GM21786 (cell line): ENCODE data around the gene METTL8.

ENCODE experiments used
- ATAC-seq: cut with Tn5 transposase; IDR thresholded peaks from one replicate; pipeline ENCODE4 v1.9.1; 2021; ENCODE audit not compliant: unreplicated experiment

METTL8 gene

DNA sequence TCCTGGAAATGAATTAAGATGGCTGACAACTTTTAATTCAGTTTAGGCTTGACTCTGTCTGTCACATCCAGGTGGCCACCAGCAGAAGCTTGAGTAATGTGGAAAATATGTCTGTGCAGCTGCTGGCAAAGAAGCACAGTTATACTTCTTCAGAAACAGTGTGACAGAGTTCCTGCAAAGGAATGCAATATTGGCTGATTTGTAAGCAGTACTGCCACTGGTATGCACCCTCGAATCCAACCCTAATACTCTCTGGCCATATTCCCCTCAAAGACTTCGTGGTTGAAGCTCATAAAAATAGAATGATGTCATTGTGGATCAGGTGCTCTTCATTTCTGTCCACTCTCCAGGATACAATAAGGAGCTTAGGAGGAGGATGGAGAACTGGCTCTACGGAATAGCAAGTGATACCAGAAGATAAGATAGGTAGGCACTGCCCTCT is 86.2 kb downstream of the METTL8 start:
- ATAC-seq = no peak

DNA sequence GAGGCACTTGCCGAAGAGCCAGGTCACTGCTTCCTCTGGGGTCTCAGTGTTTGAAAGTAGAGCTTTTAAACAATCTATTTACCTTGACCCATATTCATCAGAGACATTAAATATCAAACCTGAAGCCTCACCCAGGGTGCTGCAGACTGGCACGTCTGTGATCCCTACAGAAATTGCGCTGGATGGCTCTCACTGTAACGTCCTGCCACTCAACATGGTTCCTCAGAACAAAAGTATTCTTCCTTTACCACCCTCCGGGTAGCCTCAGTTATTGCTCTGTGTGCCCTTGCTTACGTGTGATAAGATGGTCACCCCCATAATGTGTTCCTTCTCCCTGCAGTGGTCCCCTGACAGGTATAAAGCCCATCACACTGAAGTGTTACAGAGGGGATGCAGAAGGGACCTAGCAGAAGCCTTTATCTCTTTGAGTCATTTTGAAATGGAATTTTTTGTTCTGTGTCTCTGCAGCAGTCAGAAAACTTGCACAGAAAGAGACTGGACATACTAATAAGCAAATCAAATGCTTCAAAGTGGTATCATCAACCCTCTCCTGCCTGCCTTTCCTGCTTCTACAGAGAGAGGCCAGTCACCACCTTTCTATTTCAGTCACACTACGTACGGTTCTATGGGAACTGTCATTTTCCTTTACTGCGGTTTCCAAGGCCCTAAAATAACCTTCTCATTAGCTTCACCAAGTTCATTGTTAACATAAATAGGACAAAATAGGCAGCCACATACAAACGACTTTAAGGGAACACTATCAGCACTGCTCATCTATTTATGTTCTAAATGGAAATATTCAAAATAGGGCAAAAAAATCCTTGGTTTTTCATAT is 86.8 kb downstream of the METTL8 start:
- ATAC-seq = peak; percentile 52

DNA sequence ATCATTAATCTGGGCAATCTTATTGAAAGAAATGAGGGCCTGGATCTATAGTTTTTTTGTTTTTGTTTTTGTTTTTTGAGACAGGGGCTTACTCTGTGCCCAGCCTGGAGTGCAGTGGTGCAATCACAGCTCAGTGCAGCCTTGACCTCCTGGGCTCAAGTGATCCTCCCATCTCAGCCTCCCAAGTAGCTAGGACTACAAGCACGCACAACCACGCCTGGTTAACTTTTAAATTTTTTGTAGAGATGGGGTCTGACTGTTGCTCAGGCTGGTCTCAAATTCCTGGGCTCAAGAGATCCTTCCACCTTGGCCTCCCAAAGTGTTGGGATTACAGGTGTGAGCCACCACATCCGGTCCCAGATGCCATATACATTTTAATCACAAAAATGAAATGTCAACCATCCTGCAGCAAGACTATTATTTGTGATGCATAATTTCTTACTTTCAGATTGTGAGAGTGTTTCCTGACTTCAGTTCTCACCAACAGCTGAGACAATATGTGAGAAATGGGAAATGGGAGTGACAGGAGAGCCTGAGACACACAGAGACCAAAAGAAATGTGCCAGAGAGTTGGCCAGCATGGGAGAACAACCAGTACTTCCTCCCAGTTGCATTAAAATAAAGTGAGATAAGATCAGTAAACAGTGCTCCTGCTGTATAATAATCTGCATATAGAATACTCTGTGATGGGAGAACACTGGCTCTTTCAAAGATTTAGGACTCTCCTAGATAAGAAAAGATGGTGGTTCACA is 87.6 kb downstream of the METTL8 start:
- ATAC-seq = no peak

DNA sequence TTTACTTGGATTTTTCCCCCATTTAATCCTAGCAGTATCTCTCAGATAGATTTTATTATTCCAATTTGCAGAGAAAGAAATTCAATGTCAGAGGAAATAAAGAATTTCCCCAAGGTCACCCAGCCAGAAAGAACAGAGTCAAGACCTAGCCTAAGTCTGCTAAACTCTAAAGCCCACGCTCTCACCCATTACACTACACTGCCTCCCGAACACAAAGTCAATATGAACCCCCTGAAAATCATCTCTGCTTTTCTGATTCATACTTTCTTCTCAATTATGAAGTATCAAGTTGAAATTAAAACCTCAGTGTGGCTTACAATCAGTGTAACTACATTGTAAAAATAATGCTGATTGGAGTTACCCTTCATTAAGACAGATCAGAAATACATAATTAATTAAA is 89.6 kb downstream of the METTL8 start:
- ATAC-seq = no peak

DNA sequence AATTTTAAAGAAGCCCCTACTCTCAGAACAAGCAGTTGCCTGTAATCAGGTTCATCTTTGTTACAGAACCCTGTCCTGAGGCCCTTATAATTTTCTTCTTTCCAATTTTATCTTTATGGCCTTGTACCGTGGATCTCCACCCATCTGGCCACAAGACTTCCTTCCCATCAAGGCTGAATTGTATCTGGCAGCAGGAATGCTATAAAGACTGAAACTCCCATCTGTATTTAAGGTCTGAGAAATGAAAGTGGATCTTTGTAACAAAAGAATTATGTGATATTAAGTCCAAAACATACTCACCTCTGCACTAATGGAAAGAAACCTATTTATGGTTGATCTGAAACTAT is 91.8 kb downstream of the METTL8 start:
- no peak for ATAC-seq

DNA sequence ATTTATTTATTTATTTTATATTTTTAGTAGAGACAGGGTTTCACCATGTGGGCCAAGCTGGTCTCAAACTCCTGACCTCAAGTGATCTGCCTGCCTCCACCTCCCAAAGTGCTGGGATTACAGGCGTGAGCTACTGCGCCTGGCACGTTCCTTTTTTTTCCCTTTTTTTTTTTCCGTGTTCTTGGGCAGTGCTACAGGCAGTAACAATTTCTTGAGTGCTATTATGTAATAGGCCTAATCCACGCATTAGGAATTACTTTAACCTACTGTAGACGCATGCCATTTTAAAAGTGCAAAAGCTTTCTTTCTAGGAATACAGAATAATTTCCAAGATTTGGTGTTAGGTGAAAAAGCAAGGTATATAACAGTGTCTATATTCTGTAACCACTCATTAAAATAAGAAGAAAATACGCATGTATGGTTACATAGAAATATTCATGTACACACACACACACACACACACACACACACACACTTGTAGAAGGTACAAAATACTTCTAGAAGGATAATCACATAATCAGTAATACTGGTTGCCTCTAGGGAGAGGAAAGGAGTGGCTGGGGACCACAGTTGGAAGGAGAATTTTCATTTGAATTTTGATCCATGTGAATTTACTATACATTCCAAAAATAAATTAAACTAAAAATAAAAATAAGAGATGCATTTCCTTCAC is 92.3 kb downstream of the METTL8 start:
- no peak for ATAC-seq

DNA sequence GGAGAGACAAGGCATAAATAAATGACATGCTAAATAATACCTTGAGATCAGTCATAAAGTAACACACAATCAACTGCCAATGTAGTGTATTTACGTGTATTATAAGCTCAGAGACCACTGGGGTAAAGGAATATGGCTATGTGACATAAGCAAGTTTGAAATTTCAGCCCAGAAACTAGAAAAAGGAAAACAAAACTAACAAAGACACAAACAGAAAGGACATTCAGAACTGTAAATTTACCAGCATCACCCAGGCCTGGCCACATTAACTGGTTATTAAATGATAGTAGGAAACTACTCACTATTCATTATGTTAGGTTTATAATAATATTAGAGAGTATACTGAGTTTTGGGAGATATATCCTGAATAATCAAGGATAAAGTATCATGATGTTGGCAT is 98.8 kb downstream of the METTL8 start:
- ATAC-seq = no peak

DNA sequence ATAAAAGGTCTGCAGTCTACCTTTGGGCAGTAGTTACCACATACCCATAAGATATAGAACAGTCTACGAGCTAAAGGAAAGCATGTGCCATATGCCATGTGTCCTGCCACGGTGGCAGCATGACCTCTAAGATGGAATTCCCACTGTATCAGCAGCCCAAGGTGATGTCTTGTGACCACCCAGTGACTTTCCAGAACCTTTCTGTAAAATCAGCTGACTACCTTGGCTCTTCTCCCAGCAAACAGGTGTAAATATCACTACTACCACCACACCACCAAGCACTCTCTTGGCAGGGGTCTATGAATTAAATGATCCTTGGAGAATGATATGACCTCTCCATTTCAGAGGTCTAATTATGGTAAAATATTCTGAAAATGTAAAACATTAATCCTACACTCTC is 99.6 kb downstream of the METTL8 start:
- no peak for ATAC-seq

DNA sequence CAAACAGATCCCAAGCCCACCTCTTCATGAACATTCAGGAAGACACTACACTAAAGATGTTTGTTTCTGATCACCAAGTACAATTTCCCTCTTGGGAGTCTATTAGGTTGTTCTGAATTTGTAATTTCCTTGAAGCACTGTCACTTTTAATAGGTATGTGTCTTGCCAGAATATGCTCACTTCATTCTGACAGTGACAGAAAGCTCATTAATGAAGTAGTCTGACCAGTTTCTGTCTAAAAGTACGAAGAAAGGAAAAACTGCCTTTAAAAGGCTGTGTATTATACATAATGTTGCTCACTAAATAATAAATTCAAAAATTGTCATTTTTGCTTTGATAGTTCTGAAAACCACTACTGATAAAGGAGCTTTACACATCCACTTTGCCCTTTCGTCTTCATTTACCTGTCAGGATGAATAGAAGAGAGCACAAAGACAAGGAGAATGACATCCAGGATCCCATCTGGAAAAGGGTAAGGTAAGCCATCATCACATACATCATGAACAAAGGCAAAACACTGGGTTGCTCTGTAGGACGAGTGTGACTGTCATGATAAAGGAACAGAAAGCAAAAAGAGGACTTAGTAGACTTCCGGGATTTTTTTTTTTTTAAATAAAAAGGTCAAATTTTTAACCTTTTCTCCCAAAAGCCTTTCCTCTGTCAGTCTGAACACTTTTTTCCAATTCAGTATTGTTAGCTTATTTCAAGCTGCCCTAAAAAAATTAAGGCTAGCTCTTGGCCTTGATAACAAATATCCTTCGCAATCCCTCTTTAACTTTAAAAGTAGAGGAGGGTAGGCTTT is 103.4 kb downstream of the METTL8 start:
- ATAC-seq = no peak

DNA sequence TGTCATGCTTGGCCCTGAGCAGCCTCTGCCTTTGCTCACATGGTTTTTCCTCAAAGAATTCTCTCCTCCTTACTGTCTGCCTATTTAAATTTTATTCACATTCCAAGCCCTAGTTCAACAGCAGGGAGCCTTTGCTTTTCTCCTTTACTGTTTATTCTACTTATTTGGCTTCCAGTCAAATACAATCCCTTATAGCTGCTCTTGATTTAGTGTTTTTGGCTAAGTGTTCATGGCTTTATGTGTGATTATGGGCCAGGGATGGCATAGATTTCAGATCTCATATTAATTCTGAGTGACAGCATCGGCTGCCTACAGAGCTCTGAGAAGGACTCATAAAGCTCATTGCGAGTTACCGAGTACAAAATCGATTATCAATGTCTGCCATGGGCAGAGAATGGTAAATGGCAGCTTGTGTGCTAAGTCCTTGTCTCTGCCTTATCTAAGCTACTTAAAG is 106.7 kb downstream of the METTL8 start:
- ATAC-seq = no peak

DNA sequence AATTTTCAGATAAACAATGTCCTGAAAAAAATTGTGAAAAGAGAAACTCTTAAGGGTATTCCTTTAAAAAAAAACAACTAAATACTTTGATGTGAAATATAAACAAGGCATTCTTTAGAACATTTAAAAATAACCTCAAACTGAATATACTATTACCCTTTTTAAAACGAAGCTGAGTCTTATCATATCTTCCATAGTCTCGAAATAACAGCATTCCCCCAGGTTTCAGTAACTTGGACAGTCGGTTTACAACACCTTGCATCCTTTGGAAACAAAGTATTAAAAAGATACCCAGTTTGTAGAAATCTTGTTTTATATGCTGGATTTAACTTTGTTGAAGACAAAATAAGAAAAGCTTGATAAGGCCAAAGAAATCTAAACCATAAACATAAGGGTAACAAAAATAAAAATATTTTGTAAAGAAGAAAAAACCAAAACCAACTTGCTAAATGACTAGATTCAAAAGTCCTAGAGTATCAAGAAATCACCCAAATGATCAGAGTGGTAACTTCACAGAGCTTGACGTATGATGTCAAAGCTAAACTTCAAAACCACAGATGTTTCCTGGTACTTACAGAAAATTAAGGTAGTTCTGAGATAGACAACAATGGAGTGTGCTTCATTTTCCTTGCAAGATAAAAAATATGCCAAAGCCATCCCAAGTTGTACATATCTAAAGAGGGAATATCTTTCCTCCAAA is 107.8 kb downstream of the METTL8 start:
- no peak for ATAC-seq

DNA sequence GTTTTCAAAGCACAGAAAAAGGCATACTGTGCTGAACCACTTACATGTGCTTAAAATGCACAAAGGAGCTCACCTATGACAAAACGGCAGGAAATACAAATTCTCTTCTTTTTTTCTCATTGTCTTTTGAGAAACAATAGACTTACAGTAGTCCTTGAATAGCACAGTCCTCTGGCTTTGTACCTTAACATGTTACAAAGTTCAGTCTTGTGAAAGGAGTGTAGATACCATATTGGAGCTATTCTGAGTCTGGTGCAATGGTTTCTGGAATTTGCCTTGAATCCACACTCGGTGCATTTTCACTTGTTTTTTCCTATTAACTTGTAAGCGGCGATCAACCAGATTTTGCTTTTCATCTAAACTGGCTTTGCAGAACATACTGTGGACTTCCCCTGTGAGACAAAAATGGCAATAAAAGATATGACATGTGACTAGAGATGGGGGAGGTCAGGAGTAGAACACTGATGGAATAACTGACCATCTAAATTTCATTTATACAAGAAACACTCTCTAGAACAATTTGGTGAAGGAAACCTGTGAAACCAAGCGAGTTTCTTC is 109.7 kb downstream of the METTL8 start:
- ATAC-seq = no peak

DNA sequence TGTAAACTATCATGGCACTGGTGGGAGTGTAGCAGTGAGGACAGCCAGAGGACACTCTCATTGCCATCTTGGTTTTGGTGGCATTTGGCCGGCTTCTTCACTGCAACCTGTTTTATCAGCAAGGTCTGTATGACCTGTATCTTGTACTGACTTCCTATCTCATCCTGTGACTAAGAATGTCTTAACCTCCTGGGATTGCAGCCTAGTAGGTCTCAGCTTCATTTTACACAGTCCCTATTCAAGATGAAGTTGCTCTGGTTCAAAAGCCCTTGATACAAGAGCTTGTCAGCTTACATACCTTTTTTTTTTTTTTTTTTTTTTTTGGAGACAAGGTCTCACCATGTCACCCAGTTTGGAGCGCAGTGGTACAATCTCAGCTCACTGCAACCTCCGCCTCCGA is 110.9 kb downstream of the METTL8 start:
- no peak for ATAC-seq

DNA sequence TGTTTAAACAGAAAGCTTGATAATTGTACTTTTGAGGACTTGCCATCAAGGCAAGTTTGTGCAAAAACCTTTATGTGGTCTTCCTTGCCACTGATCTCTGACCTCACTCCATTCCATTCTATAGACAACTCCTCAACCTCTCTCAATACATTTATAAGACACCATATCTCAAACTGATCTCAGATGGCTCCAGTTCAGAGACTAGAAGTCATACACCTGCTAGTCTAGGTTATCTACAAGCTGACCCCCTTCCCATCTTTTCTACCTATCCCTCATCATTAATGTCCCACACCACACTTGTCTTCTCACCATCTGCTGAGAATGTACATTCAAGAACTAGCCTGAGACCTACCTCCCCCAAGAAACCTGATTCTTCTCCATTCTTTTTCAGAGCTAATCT is 113.1 kb downstream of the METTL8 start:
- ATAC-seq = no peak

DNA sequence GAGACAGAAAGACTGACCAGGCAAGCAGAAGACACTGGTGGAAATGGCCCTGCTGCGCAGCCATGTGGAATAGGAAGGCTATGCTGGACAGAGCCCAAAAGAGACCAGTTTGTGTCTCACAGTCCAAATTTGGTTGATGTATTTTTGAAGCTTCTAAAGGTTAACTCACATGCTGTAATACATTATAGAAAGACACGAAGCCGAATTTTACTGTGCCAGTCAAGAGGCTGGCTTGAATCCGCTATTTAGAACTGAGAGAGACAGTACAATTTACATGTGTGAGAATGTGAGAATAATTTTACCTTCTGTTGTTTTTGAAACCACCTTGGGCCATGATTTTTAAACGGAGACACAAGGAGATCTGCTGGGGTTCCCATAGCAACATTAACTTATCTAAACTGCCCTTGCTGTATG is 113.6 kb downstream of the METTL8 start:
- ATAC-seq = peak; percentile 36

DNA sequence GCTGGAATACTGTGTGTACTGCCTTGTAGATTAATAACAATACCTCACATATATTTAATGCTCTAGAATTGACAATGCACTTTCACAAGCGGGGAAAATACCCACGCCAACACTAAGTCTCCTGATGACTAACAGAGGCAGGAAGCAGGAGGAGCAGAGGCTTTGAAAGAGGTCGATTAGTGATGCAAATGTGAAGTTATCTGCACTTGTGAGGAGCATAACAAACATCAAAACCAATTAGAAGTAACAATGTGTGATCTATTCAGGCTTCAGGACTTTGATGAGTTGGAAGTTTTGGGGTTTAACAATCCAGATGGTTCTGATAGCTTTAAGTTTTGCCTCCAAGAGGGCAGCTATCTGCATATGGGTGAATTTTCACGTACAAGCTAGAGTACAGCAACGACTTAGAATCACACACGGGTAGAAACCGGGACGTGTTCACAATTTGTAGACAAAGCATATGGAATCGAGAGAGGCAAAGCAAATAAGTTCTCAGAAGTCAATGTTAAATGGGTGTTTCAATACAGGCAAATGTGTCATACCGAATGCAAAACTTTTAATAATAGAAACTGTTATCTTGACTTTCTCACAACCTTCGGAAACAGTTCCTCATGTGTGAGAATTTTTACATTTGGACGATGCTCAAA is 114.5 kb downstream of the METTL8 start:
- ATAC-seq = peak; percentile 42

DNA sequence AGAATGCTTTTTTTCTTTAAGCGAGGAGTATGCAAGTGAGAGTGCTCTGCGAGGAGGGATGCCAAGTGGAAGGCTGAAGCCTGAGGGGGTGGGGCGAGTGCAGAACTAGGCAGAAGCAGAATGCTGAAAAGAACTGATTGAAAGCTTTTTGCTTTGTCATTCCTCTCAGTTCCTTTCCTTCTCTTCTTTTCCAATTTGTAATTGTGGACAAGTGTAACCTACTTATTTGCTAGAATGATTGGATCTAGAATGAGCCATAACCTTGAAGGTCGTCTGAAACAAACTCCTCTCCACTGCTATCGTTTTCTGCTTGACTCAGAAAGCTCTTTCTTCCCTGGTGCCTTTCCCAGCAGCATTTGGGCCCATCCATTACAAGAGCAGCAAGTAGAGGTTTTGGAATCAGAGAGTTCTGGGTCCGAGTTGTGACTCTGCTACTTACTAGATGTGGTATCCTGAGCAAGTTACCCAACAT is 115.3 kb downstream of the METTL8 start:
- ATAC-seq = no peak

DNA sequence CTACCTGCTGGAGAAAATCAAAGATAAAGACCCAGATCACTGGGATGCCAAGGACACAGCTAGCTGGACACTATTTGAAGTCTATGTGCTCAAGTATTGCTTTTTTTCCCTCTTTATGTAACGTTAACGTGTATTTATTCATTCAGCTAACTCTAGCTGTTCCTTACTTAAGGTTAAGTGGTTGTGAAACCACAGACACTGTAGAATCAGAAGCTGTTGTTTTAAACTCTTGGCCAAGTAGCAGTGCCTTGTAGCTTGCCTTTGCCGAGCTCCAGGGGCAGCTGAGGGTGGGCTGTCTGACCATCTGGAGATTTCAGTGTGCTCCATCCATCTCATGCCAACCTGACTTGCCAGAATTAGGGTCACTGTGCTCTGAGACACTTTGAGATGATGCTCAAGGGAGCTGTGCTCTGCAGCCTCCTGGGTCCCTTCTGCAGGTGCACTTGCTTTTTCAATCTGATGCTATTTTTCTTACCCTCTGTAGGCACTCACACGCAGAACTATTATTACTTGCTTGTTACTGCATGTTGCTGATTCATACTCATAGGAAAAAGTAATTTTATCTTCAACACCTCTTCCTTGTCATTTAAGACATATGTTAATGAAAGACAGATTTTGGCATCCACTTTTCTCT is 116.2 kb downstream of the METTL8 start:
- peak; percentile 26 for ATAC-seq

DNA sequence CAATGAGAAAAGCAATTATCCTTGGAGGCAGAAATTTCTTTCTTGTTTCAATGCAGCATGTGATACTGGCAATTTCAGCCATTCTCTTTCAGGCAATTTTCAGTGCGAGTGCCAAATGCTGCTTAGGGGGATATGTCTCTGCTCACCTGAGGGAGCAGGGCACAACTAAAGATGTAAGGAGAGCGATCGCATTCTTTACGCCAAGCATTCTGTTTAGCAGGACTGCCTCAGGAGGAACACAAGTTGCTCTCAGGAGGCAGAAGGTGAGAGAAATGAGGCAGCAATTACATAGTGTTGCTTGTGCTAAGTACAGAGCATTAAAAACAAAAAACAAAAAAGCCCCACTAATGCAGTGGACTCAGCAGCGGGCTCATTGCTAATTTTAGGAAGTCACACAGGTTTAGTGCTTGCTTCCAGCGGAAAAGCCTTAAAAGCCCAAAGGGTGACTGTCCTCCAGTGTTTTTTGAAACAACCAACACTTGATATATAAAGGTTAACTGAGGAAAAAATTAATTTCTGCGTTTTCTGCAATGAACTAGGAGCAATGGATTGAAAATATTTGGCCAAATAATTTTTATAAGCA is 116.9 kb downstream of the METTL8 start:
- no peak for ATAC-seq
